SH-SY5Y (cell line): ENCODE measurements around the gene SLC39A8.

Experiments used
- GATA2 ChIP-seq: IDR thresholded peaks from 2 replicates; pipeline ENCODE4 v1.6.1; 2011; ENCODE audit warnings: mild to moderate bottlenecking, low read depth, low read length
- GATA3 ChIP-seq: IDR thresholded peaks from 2 replicates; pipeline ENCODE4 v1.6.1; 2011; ENCODE audit warnings: low read depth, mild to moderate bottlenecking, low read length, moderate library complexity

- no peak for TF ChIP-seq GATA2
- no peak for TF ChIP-seq GATA3
Measured at GRCh38 chr4:102358128-102358527, 12.8 kb upstream of the SLC39A8 start.
